ENCODE results near the gene ZC3H12D.

DNA sequence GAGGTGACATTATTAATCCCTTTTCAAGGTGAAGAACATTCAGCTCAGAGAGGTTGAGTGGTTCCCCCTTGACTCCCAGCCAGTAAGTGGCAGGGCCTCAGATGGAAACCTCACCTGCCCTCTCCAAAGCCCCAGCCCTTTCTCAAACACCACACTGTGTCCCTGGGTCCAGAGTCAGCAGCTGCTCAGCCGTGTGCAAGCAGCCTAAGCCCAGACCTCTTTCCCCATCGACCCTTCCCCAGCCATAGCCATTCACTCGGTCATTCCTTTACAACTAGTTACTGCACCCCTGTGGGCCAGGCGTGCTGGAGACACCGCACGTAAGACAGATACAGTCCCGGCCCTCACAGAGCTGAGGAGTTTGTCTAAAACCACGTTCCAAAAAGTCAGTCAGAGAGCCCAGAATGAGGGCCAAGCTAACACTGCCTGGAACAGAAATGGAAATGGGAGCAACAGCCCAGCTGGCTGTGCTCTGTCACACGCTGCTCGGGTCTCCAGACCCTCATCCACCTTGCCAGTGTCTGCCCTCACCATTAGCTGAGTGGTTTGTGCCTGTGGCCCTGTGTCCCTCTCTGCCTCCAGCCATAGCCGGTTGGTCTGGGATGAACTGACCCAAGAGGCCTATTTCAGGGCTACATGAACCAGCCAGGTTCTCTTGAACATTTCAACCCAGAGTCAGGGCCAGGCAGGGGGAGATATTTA lies 29.6 kb downstream of the ZC3H12D start:
- TF ChIP-seq, protein P1, sequence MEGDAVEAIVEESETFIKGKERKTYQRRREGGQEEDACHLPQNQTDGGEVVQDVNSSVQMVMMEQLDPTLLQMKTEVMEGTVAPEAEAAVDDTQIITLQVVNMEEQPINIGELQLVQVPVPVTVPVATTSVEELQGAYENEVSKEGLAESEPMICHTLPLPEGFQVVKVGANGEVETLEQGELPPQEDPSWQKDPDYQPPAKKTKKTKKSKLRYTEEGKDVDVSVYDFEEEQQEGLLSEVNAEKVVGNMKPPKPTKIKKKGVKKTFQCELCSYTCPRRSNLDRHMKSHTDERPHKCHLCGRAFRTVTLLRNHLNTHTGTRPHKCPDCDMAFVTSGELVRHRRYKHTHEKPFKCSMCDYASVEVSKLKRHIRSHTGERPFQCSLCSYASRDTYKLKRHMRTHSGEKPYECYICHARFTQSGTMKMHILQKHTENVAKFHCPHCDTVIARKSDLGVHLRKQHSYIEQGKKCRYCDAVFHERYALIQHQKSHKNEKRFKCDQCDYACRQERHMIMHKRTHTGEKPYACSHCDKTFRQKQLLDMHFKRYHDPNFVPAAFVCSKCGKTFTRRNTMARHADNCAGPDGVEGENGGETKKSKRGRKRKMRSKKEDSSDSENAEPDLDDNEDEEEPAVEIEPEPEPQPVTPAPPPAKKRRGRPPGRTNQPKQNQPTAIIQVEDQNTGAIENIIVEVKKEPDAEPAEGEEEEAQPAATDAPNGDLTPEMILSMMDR (IDR thresholded peaks at IDR 0.05; ENCODE audit: low read depth, low read length, poor library complexity, severe bottlenecking) = no peak
- TF ChIP-seq EZH2phosphoT487 (IDR thresholded peaks at IDR 0.05; ENCODE audit: borderline replicate concordance, low read length) = no peak

Data from DOHH2 (cell line).